ENCODE data around the gene ALKBH5. TPM values are rescaled to one million over a fixed set of nuclear protein-coding genes. Genes with fewer than 3 reads are reported as not detected.
A peak's percentile ranks its signal among the peaks of the same experiment; 100 is the strongest.

The ALKBH5 gene
- total RNA-seq, 5 donors from 2014 or later (not counting 1 experiment from before 2014, with no cell fraction given), result 99.0 to 122 (median 103) TPM

- H3K27me3 Mint-ChIP-seq, result no peaks in the 10 kb centered on the region
- DNase-seq (no peak), ATAC-seq (replicated peaks in 1 of 4) (no peak)
- Histone ChIP-seq H3K36me3 (ENCODE audit: control insufficient read depth in 2 of 2, extremely low read depth in 1 of 2, insufficient read depth in 1 of 2, low read length in 1 of 2) (no peaks in the 10 kb centered on the region), H3K4me1 (ENCODE audit: control insufficient read depth in 1 of 2, extremely low read depth in 1 of 2, insufficient read depth in 2 of 2, low read length in 2 of 2) (no peaks in the 10 kb centered on the region), H3K27me3 (replicated peaks in 1 of 2; ENCODE audit: control insufficient read depth in 2 of 2, extremely low read depth in 1 of 2, insufficient read depth in 2 of 2, low read length in 1 of 2) (no peaks in the 10 kb centered on the region), H3K9me3 (no peaks in the 10 kb centered on the region), H3K4me3 (ENCODE audit: control insufficient read depth in 1 of 2, extremely low read depth in 1 of 2, low read length in 1 of 2) (no peak overlapping the region), H3K27ac (ENCODE audit: low read length) (no peak overlapping the region)
- no peaks in the 10 kb centered on the region for H3K36me3 Mint-ChIP-seq
- ChIA-PET POLR2A (no interaction called here), CTCF (no interaction called here)
- no peaks in the 10 kb centered on the region for H3K9me3 Mint-ChIP-seq
- H3K4me1 Mint-ChIP-seq, result no peaks in the 10 kb centered on the region
- H3K4me3 Mint-ChIP-seq, result no peak overlapping the region
- 93% methylated on average over 11 of the region's 14 CpGs for WGBS (ENCODE audit: insufficient coverage)
- no peak overlapping the region for H3K27ac Mint-ChIP-seq
Measured at GRCh38 chr17:18173740-18174139, 9.9 kb upstream of the ALKBH5 start.

GRCh38 chr17:18176176-18176575 is 7.5 kb upstream of the ALKBH5 start:
- POLR2A ChIA-PET, result interaction anchor here in 1 of 2 donors (0.7 kb wide), 1 partner anchor 765 kb away, joined by 4 read pairs; no protein-coding TSS in a partner anchor
- WGBS (ENCODE audit: insufficient coverage), result 76% methylated on average over 4 of the region's 7 CpGs

GRCh38 chr17:18177133-18177532 is 6.5 kb upstream of the ALKBH5 start:
- Histone ChIP-seq H3K4me3 (ENCODE audit: control insufficient read depth in 1 of 2, extremely low read depth in 1 of 2, low read length in 1 of 2) (no peak overlapping the region), H3K27me3 (replicated peaks in 1 of 2; ENCODE audit: control insufficient read depth in 2 of 2, extremely low read depth in 1 of 2, insufficient read depth in 2 of 2, low read length in 1 of 2) (no peaks in the 10 kb centered on the region), H3K36me3 (ENCODE audit: control insufficient read depth in 2 of 2, extremely low read depth in 1 of 2, insufficient read depth in 1 of 2, low read length in 1 of 2) (no peaks in the 10 kb centered on the region), H3K27ac (ENCODE audit: low read length) (no peak overlapping the region), H3K9me3 (no peaks in the 10 kb centered on the region), H3K4me1 (ENCODE audit: control insufficient read depth in 1 of 2, extremely low read depth in 1 of 2, insufficient read depth in 2 of 2, low read length in 2 of 2) (peaks cover 0 to 8% of the 10 kb centered on the region in 2 experiments)
- Mint-ChIP-seq H3K9me3 (no peaks in the 10 kb centered on the region), H3K27me3 (no peaks in the 10 kb centered on the region), H3K27ac (no peak overlapping the region), H3K36me3 (no peaks in the 10 kb centered on the region), H3K4me3 (no peak overlapping the region), H3K4me1 (peaks cover 4 to 6% (median 5%) of the 10 kb centered on the region in 3 donors)
- POLR2A ChIA-PET, result no interaction called here
- CTCF ChIA-PET, result no interaction called here
- DNase-seq, result no peak
- ATAC-seq (replicated peaks in 1 of 4), result no peak

More at GRCh38 chr17:18176176-18176575, 7.5 kb upstream of the ALKBH5 start:
- Mint-ChIP-seq H3K27ac (no peak overlapping the region), H3K4me1 (no peaks in the 10 kb centered on the region), H3K36me3 (no peaks in the 10 kb centered on the region), H3K4me3 (no peak overlapping the region), H3K9me3 (no peaks in the 10 kb centered on the region), H3K27me3 (no peaks in the 10 kb centered on the region)
- no peaks in the 10 kb centered on the region for H3K9me3 ChIP-seq
- DNase-seq (no peak), ATAC-seq (replicated peaks in 1 of 4) (no peak)
- H3K27ac ChIP-seq (ENCODE audit: low read length), result no peak overlapping the region
- CTCF ChIA-PET, result no interaction called here
- H3K4me1 ChIP-seq (ENCODE audit: control insufficient read depth in 1 of 2, extremely low read depth in 1 of 2, insufficient read depth in 2 of 2, low read length in 2 of 2), result no peaks in the 10 kb centered on the region
- no peaks in the 10 kb centered on the region for H3K27me3 ChIP-seq (replicated peaks in 1 of 2; ENCODE audit: control insufficient read depth in 2 of 2, extremely low read depth in 1 of 2, insufficient read depth in 2 of 2, low read length in 1 of 2)
- H3K36me3 ChIP-seq (ENCODE audit: control insufficient read depth in 2 of 2, extremely low read depth in 1 of 2, insufficient read depth in 1 of 2, low read length in 1 of 2), result no peaks in the 10 kb centered on the region
- H3K4me3 ChIP-seq (ENCODE audit: control insufficient read depth in 1 of 2, extremely low read depth in 1 of 2, low read length in 1 of 2), result no peak overlapping the region

GRCh38 chr17:18177722-18178121 is 5.9 kb upstream of the ALKBH5 start:
- H3K27me3 Mint-ChIP-seq, result no peaks in the 10 kb centered on the region
- Histone ChIP-seq H3K4me1 (ENCODE audit: control insufficient read depth in 1 of 2, extremely low read depth in 1 of 2, insufficient read depth in 2 of 2, low read length in 2 of 2) (peaks cover 0 to 14% of the 10 kb centered on the region in 2 experiments), H3K27ac (ENCODE audit: low read length) (no peak overlapping the region), H3K9me3 (no peaks in the 10 kb centered on the region), H3K36me3 (ENCODE audit: control insufficient read depth in 2 of 2, extremely low read depth in 1 of 2, insufficient read depth in 1 of 2, low read length in 1 of 2) (no peaks in the 10 kb centered on the region), H3K27me3 (replicated peaks in 1 of 2; ENCODE audit: control insufficient read depth in 2 of 2, extremely low read depth in 1 of 2, insufficient read depth in 2 of 2, low read length in 1 of 2) (no peaks in the 10 kb centered on the region), H3K4me3 (ENCODE audit: control insufficient read depth in 1 of 2, extremely low read depth in 1 of 2, low read length in 1 of 2) (no peak overlapping the region)
- no peak overlapping the region for H3K27ac Mint-ChIP-seq
- peaks cover 7 to 11% (median 9%) of the 10 kb centered on the region in 3 donors for H3K4me1 Mint-ChIP-seq
- H3K36me3 Mint-ChIP-seq, result no peaks in the 10 kb centered on the region
- DNase-seq (no peak), ATAC-seq (replicated peaks in 1 of 4) (no peak)
- no peak overlapping the region for H3K4me3 Mint-ChIP-seq
- no peaks in the 10 kb centered on the region for H3K9me3 Mint-ChIP-seq
- 97% methylated on average over 3 of the region's 8 CpGs for WGBS (ENCODE audit: insufficient coverage)
- CTCF ChIA-PET, result interaction anchor here in 1 of 2 donors (0.5 kb wide), 1 partner anchor 13 kb away, joined by 8 read pairs; no protein-coding TSS in a partner anchor
- POLR2A ChIA-PET, result no interaction called here

GRCh38 chr17:18179196-18179595 is 4.4 kb upstream of the ALKBH5 start:
- Mint-ChIP-seq H3K27ac (peak overlapping the region in 1 of 2 donors; percentile 34), H3K27me3 (no peaks in the 10 kb centered on the region), H3K36me3 (no peaks in the 10 kb centered on the region), H3K9me3 (no peaks in the 10 kb centered on the region), H3K4me3 (no peak overlapping the region), H3K4me1 (peaks cover 9 to 11% (median 10%) of the 10 kb centered on the region in 3 donors)
- H3K9me3 ChIP-seq, result no peaks in the 10 kb centered on the region
- ChIA-PET POLR2A (no interaction called here), CTCF (no interaction called here)
- ATAC-seq (replicated peaks in 1 of 4) (no peak), DNase-seq (no peak)
- no peak overlapping the region for H3K27ac ChIP-seq (ENCODE audit: low read length)
- WGBS (ENCODE audit: insufficient coverage), result no CpG with 5 or more reads among the region's 1 CpG
- H3K4me3 ChIP-seq (ENCODE audit: control insufficient read depth in 1 of 2, extremely low read depth in 1 of 2, low read length in 1 of 2), result no peak overlapping the region
- H3K4me1 ChIP-seq (ENCODE audit: control insufficient read depth in 1 of 2, extremely low read depth in 1 of 2, insufficient read depth in 2 of 2, low read length in 2 of 2), result peaks cover 0 to 14% of the 10 kb centered on the region in 2 experiments
- H3K36me3 ChIP-seq (ENCODE audit: control insufficient read depth in 2 of 2, extremely low read depth in 1 of 2, insufficient read depth in 1 of 2, low read length in 1 of 2), result no peaks in the 10 kb centered on the region
- H3K27me3 ChIP-seq (replicated peaks in 1 of 2; ENCODE audit: control insufficient read depth in 2 of 2, extremely low read depth in 1 of 2, insufficient read depth in 2 of 2, low read length in 1 of 2), result no peaks in the 10 kb centered on the region

GRCh38 chr17:18179804-18180203 is 3.8 kb upstream of the ALKBH5 start:
- CTCF ChIA-PET, result interaction anchor here in 1 of 2 donors (0.7 kb wide), 2 partner anchors 24 to 123 kb away, joined by 4 read pairs; no protein-coding TSS in a partner anchor
- DNase-seq, result no peak
- Mint-ChIP-seq H3K4me3 (no peak overlapping the region), H3K27me3 (no peaks in the 10 kb centered on the region), H3K36me3 (peaks cover under 1% of the 10 kb centered on the region), H3K9me3 (no peaks in the 10 kb centered on the region), H3K4me1 (peaks cover 10 to 14% (median 11%) of the 10 kb centered on the region in 3 donors), H3K27ac (peak overlapping the region in 1 of 2 donors; percentile 34)
- ATAC-seq (replicated peaks in 1 of 4), result no peak
- POLR2A ChIA-PET, result interaction anchor here in 1 of 2 donors (0.7 kb wide), 1 partner anchor 10 kb away, joined by 3 read pairs; no protein-coding TSS in a partner anchor
- Histone ChIP-seq H3K27ac (ENCODE audit: low read length) (no peak overlapping the region), H3K9me3 (no peaks in the 10 kb centered on the region), H3K36me3 (ENCODE audit: control insufficient read depth in 2 of 2, extremely low read depth in 1 of 2, insufficient read depth in 1 of 2, low read length in 1 of 2) (no peaks in the 10 kb centered on the region), H3K4me3 (ENCODE audit: control insufficient read depth in 1 of 2, extremely low read depth in 1 of 2, low read length in 1 of 2) (no peak overlapping the region), H3K4me1 (ENCODE audit: control insufficient read depth in 1 of 2, extremely low read depth in 1 of 2, insufficient read depth in 2 of 2, low read length in 2 of 2) (peaks cover 0 to 16% of the 10 kb centered on the region in 2 experiments), H3K27me3 (replicated peaks in 1 of 2; ENCODE audit: control insufficient read depth in 2 of 2, extremely low read depth in 1 of 2, insufficient read depth in 2 of 2, low read length in 1 of 2) (no peaks in the 10 kb centered on the region)
- 97% methylated on average over 6 of the region's 7 CpGs for WGBS (ENCODE audit: insufficient coverage)

Measured in T-cell (primary cell).